22Rv1 (cell line): Measurements from ENCODE around the gene HRCT1.

ENCODE experiments used
- CTCF ChIP-seq: fragments of 450-650 bp; IDR thresholded peaks from 2 replicates; pipeline ENCODE4 v1.5.1; 2017; ENCODE audit warnings: mild to moderate bottlenecking
- ZFX ChIP-seq: fragments of 450-650 bp; IDR thresholded peaks from 2 replicates; pipeline ENCODE4 v1.6.1; 2017; ENCODE audit warnings: antibody characterized with exemption, borderline replicate concordance

DNA sequence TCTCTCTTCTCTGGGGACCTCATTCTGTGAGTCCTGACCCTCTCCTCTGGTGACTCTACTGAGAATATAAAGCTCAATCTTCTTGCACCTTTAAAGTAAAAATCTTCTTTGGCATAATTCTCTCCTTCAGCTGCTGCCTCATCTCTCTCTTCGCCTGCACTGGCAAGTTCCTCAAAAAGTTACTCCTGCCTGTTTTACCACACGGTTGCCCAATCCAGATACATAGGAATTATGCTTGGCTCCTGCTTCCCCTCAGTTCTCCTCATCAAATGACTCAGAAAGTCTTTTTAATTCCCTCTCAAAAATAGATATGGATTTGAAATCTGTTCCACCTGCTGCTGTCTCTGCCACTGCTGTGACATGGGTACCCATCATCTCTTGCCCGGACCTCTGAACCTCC, 14.4 kb upstream of the HRCT1 start:
- TF ChIP-seq CTCF (no peak), ZFX (no peak)
